WTC11 (cell line): ENCODE data around the gene CACNA2D4. TPM values are rescaled to one million over a fixed set of nuclear protein-coding genes. Genes with fewer than 3 reads are reported as not detected.

ENCODE experiments used
- ATAC-seq: fragments of 200-7000 bp; cut with Tn5 transposase; 2 replicates; pipeline ENCODE4 v1.10.0; 2021; ENCODE audit warnings: mild to moderate bottlenecking, moderate library complexity
- CTCF ChIA-PET: fragments of 300-600 bp; sonication (Branson Sonifier 250); formaldehyde crosslinking; loops from one replicate; lab custom pipeline; 2021; ENCODE audit warnings: antibody characterized with exemption; lab: Charles Lee
- POLR2A ChIA-PET: fragments of 350-600 bp; sonication (Branson Sonifier 250); formaldehyde crosslinking; loops from one replicate; lab custom pipeline; 2021; ENCODE audit warnings: antibody characterized with exemption; lab: Charles Lee
- DNase-seq: peaks from one replicate; pipeline ENCODE4 v3.0.0; 2021; ENCODE audit warnings: low spot score
- H3K27ac Mint-ChIP-seq: 2 replicates; pipeline ENCODE4 v1.8.0; 2021; ENCODE audit warnings: mixed read lengths
- H3K27me3 Mint-ChIP-seq: 2 replicates; pipeline ENCODE4 v1.8.0; 2021; ENCODE audit warnings: low read depth, mild to moderate bottlenecking, moderate library complexity, mixed read lengths
- H3K36me3 Mint-ChIP-seq: 2 replicates; pipeline ENCODE4 v1.8.0; 2021; ENCODE audit warnings: mixed read lengths
- H3K4me1 Mint-ChIP-seq: 2 replicates; pipeline ENCODE4 v1.8.0; 2022; ENCODE audit warnings: mixed read lengths
- H3K4me3 Mint-ChIP-seq: 2 replicates; pipeline ENCODE4 v1.8.0; 2021; ENCODE audit warnings: mild to moderate bottlenecking, moderate library complexity, mixed read lengths
- H3K9me3 Mint-ChIP-seq: 2 replicates; pipeline ENCODE4 v1.8.0; 2021; ENCODE audit warnings: mixed read lengths
- ATF1 ChIP-seq: sonication (generic); formaldehyde crosslinking; IDR thresholded peaks from 2 replicates; pipeline ENCODE4 v1.8.1; 2023; ENCODE audit warnings: mild to moderate bottlenecking, moderate library complexity, missing genetic modification reagents
- GABPB1 ChIP-seq: sonication (generic); formaldehyde crosslinking; IDR thresholded peaks from 2 replicates; pipeline ENCODE4 v1.8.1; 2023; ENCODE audit warnings: mild to moderate bottlenecking, missing genetic modification reagents
- JAZF1 ChIP-seq: fragments of 250-450 bp; sonication (Bioruptor Pico); IDR thresholded peaks from 2 replicates; pipeline ENCODE4 v1.9.0; 2021; ENCODE audit warnings: moderate library complexity, mild to moderate bottlenecking, inconsistent platforms
- KAT7 ChIP-seq: sonication (generic); formaldehyde crosslinking; IDR thresholded peaks from 2 replicates; pipeline ENCODE4 v1.8.1; 2023; ENCODE audit warnings: missing genetic modification reagents, mild to moderate bottlenecking, borderline replicate concordance
- NFATC4 ChIP-seq: fragments of 250-450 bp; sonication (Bioruptor Pico); IDR thresholded peaks from 2 replicates; pipeline ENCODE4 v1.9.0; 2021; ENCODE audit warnings: mild to moderate bottlenecking
- NFE2L1 ChIP-seq: sonication (generic); formaldehyde crosslinking; IDR thresholded peaks from 2 replicates; pipeline ENCODE4 v1.8.1; 2023; ENCODE audit warnings: missing genetic modification reagents
- NR1H2 ChIP-seq: sonication (generic); formaldehyde crosslinking; IDR thresholded peaks from 2 replicates; pipeline ENCODE4 v1.9.0; 2021; ENCODE audit warnings: mild to moderate bottlenecking, moderate library complexity, missing genetic modification reagents
- SMAD3 ChIP-seq: sonication (generic); formaldehyde crosslinking; IDR thresholded peaks from 2 replicates; pipeline ENCODE4 v1.8.0; 2022; ENCODE audit warnings: missing genetic modification reagents, mild to moderate bottlenecking, borderline replicate concordance
- TCF7 ChIP-seq: sonication (generic); formaldehyde crosslinking; IDR thresholded peaks from 2 replicates; pipeline ENCODE4 v1.8.0; 2022; ENCODE audit warnings: mild to moderate bottlenecking, low read depth, missing genetic modification reagents, moderate library complexity
- TEAD4 ChIP-seq: sonication (generic); formaldehyde crosslinking; IDR thresholded peaks from 2 replicates; pipeline ENCODE4 v1.8.0; 2022; ENCODE audit warnings: mild to moderate bottlenecking, missing genetic modification reagents
- ZBTB21 ChIP-seq: sonication (generic); formaldehyde crosslinking; IDR thresholded peaks from 2 replicates; pipeline ENCODE4 v1.8.1; 2023; ENCODE audit warnings: mild to moderate bottlenecking, missing genetic modification reagents, borderline replicate concordance
- total RNA-seq: library from RNA; stranded (reverse); gene quantifications from 3 replicates; pipeline ENCODE4 v1.2.3, GENCODE V29; 2021
- TF ChIP-seq, protein P1 (sequence below): fragments of 250-450 bp; sonication (Bioruptor Pico); IDR thresholded peaks from 2 replicates; pipeline ENCODE4 v1.9.0; 2021; ENCODE audit warnings: mild to moderate bottlenecking, borderline replicate concordance
- TF ChIP-seq, protein P2 (sequence below): sonication (generic); formaldehyde crosslinking; IDR thresholded peaks from 2 replicates; pipeline ENCODE4 v1.8.1; 2023; ENCODE audit warnings: mild to moderate bottlenecking, moderate library complexity, missing genetic modification reagents
- TF ChIP-seq, protein P3 (sequence below): fragments of 200-600 bp; IDR thresholded peaks from 2 replicates; pipeline ENCODE4 v1.8.0; 2022; ENCODE audit warnings: antibody characterized with exemption
- TF ChIP-seq, protein P4 (sequence below): fragments of 250-450 bp; sonication (Bioruptor Pico); IDR thresholded peaks from 2 replicates; pipeline ENCODE4 v1.8.0; 2021; ENCODE audit warnings: mild to moderate bottlenecking

The CACNA2D4 gene
- total RNA-seq, 1 experiment from 2014 or later = 0.04 TPM

DNA sequence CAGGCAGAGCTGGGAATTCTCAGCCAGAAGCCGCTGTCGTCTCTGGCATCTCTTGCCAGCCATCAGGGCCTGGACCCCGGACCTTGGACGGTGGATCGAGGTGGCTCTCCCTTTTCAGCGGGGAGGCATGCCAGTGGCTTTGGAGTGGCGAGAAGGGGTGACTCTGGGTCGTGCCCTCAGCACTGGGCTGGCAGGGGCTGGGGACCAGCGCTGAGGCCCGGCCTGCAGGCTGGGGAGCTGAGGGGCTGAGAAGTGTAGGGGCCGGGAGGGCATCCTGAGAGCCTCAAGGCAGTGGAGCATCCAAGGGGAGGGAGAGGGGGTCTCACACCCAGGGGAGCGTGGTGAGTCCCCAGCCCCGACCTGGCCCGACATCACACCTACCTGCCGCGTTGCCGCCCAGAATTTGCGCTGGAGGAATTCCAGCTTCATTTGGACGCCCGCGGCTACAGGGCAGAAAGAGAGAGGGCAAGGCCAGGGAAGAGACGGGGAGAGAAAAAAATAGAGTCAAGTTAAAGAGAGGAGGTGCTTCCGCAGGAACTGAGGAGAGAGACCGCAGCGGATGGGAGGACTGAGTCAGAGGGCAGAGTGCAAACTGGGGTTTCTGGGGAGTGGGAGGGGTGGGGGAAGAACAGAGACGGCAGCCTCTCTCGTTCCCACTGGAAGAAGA, 107.0 kb downstream of the CACNA2D4 start (continued):
- no peak for TF ChIP-seq NFE2L1
- no peak for TF ChIP-seq ATF1 (CRISPR knock-in tag)
- no peak for TF ChIP-seq SMAD3 (CRISPR knock-in tag)
- TF ChIP-seq, protein P1, sequence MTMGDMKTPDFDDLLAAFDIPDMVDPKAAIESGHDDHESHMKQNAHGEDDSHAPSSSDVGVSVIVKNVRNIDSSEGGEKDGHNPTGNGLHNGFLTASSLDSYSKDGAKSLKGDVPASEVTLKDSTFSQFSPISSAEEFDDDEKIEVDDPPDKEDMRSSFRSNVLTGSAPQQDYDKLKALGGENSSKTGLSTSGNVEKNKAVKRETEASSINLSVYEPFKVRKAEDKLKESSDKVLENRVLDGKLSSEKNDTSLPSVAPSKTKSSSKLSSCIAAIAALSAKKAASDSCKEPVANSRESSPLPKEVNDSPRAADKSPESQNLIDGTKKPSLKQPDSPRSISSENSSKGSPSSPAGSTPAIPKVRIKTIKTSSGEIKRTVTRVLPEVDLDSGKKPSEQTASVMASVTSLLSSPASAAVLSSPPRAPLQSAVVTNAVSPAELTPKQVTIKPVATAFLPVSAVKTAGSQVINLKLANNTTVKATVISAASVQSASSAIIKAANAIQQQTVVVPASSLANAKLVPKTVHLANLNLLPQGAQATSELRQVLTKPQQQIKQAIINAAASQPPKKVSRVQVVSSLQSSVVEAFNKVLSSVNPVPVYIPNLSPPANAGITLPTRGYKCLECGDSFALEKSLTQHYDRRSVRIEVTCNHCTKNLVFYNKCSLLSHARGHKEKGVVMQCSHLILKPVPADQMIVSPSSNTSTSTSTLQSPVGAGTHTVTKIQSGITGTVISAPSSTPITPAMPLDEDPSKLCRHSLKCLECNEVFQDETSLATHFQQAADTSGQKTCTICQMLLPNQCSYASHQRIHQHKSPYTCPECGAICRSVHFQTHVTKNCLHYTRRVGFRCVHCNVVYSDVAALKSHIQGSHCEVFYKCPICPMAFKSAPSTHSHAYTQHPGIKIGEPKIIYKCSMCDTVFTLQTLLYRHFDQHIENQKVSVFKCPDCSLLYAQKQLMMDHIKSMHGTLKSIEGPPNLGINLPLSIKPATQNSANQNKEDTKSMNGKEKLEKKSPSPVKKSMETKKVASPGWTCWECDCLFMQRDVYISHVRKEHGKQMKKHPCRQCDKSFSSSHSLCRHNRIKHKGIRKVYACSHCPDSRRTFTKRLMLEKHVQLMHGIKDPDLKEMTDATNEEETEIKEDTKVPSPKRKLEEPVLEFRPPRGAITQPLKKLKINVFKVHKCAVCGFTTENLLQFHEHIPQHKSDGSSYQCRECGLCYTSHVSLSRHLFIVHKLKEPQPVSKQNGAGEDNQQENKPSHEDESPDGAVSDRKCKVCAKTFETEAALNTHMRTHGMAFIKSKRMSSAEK (CRISPR knock-in tag) = no peak
- TF ChIP-seq TCF7 (CRISPR knock-in tag) = no peak
- TF ChIP-seq NFATC4 (CRISPR knock-in tag) = no peak

DNA sequence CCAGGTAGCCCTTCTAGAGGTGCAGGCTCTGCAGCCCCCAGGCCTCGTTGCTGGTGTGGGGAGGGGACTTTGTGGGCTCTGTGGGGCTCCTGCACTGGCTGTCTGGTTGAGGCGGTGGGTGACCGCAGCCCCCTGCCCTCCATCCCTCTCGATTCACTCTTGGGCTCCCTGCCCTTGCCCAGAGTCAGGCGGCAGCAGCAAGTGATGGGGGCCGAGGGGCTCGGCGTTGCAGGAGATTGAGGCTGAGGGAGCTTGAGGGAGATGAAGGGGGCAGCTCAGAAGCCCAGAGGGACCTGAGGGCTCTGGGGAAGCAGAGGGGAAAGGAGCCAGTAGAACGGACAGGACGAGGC, 107.5 kb downstream of the CACNA2D4 start:
- no peaks in the 10 kb centered on the region for H3K27me3 Mint-ChIP-seq
- CTCF ChIA-PET = interaction anchor here (0.7 kb wide), 1 partner anchor 129 kb away, joined by 3 read pairs; no protein-coding TSS in a partner anchor
- POLR2A ChIA-PET = no interaction called here
- ATAC-seq (no peak), DNase-seq (no peak)
- no peak overlapping the region for H3K4me3 Mint-ChIP-seq
- H3K27ac Mint-ChIP-seq = no peak overlapping the region
- H3K36me3 Mint-ChIP-seq = no peaks in the 10 kb centered on the region
- H3K4me1 Mint-ChIP-seq = peaks cover 3% of the 10 kb centered on the region; the same call in 1 of the 2 replicates
- TF ChIP-seq KAT7 (CRISPR knock-in tag) = no peak
- no peaks in the 10 kb centered on the region for H3K9me3 Mint-ChIP-seq

DNA sequence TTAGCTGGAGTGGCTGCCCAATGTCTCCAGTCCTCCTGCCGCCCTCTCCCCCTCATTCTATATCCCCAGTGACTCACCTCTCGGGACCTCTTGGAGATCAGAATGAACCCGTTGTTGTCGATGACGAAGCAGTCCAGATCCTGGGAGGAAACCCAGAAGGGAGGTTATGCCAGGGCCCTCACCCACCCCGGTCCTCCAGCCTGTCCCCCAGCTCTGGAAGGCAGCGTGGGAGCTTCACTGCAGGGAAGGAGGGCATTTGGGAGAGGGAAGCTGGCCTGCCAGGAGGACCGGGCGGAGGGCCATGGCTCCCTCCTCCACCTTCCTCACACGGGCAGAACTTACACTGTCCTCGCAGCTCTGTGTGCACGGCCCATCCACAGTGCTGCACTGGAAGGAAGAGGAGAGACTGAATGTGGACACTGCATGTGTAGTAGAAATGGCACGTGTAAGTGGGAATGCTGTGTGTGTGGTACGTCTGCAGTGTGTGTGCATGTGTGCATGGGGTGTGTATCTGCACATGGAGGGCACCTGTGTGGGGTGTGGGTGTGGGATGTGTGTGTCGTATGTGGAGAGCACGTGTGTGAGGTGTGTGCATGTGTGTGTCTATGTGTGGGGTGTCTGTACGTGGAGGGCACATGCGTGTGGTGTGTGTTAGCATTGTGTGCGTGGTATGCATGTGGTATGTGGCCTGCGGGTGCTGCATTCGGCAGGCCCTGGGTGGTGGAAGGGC, 108.1 kb downstream of the CACNA2D4 start:
- ChIA-PET POLR2A (no interaction called here), CTCF (interaction anchor here (0.6 kb wide), 1 partner anchor 129 kb away, joined by 3 read pairs; no protein-coding TSS in a partner anchor)
- no peaks in the 10 kb centered on the region for H3K9me3 Mint-ChIP-seq
- TF ChIP-seq NR1H2 (CRISPR knock-in tag) (no peak), JAZF1 (no peak), ZBTB21 (CRISPR knock-in tag) (no peak), NFE2L1 (no peak), GABPB1 (CRISPR knock-in tag) (no peak), TEAD4 (no peak)
- TF ChIP-seq, protein P2, sequence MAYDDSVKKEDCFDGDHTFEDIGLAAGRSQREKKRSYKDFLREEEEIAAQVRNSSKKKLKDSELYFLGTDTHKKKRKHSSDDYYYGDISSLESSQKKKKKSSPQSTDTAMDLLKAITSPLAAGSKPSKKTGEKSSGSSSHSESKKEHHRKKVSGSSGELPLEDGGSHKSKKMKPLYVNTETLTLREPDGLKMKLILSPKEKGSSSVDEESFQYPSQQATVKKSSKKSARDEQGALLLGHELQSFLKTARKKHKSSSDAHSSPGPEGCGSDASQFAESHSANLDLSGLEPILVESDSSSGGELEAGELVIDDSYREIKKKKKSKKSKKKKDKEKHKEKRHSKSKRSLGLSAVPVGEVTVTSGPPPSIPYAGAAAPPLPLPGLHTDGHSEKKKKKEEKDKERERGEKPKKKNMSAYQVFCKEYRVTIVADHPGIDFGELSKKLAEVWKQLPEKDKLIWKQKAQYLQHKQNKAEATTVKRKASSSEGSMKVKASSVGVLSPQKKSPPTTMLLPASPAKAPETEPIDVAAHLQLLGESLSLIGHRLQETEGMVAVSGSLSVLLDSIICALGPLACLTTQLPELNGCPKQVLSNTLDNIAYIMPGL (CRISPR knock-in tag) = no peak
- TF ChIP-seq, protein P3, sequence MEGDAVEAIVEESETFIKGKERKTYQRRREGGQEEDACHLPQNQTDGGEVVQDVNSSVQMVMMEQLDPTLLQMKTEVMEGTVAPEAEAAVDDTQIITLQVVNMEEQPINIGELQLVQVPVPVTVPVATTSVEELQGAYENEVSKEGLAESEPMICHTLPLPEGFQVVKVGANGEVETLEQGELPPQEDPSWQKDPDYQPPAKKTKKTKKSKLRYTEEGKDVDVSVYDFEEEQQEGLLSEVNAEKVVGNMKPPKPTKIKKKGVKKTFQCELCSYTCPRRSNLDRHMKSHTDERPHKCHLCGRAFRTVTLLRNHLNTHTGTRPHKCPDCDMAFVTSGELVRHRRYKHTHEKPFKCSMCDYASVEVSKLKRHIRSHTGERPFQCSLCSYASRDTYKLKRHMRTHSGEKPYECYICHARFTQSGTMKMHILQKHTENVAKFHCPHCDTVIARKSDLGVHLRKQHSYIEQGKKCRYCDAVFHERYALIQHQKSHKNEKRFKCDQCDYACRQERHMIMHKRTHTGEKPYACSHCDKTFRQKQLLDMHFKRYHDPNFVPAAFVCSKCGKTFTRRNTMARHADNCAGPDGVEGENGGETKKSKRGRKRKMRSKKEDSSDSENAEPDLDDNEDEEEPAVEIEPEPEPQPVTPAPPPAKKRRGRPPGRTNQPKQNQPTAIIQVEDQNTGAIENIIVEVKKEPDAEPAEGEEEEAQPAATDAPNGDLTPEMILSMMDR = no peak
- TF ChIP-seq, protein P4, sequence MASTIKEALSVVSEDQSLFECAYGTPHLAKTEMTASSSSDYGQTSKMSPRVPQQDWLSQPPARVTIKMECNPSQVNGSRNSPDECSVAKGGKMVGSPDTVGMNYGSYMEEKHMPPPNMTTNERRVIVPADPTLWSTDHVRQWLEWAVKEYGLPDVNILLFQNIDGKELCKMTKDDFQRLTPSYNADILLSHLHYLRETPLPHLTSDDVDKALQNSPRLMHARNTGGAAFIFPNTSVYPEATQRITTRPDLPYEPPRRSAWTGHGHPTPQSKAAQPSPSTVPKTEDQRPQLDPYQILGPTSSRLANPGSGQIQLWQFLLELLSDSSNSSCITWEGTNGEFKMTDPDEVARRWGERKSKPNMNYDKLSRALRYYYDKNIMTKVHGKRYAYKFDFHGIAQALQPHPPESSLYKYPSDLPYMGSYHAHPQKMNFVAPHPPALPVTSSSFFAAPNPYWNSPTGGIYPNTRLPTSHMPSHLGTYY (CRISPR knock-in tag) = no peak
- ATAC-seq (no peak), DNase-seq (no peak)
- H3K4me3 Mint-ChIP-seq = no peak overlapping the region
- no peak overlapping the region for H3K27ac Mint-ChIP-seq
- H3K36me3 Mint-ChIP-seq = no peaks in the 10 kb centered on the region
- peaks cover 3% of the 10 kb centered on the region; the same call in 1 of the 2 replicates for H3K4me1 Mint-ChIP-seq
- H3K27me3 Mint-ChIP-seq = no peaks in the 10 kb centered on the region
